ENCODE results near the gene C10orf90. TPM values are rescaled to one million over a fixed set of nuclear protein-coding genes. Genes with fewer than 3 reads are reported as not detected.

Gene C10orf90
- total and polyA plus RNA-seq, 11 donors, result not detected

DNA sequence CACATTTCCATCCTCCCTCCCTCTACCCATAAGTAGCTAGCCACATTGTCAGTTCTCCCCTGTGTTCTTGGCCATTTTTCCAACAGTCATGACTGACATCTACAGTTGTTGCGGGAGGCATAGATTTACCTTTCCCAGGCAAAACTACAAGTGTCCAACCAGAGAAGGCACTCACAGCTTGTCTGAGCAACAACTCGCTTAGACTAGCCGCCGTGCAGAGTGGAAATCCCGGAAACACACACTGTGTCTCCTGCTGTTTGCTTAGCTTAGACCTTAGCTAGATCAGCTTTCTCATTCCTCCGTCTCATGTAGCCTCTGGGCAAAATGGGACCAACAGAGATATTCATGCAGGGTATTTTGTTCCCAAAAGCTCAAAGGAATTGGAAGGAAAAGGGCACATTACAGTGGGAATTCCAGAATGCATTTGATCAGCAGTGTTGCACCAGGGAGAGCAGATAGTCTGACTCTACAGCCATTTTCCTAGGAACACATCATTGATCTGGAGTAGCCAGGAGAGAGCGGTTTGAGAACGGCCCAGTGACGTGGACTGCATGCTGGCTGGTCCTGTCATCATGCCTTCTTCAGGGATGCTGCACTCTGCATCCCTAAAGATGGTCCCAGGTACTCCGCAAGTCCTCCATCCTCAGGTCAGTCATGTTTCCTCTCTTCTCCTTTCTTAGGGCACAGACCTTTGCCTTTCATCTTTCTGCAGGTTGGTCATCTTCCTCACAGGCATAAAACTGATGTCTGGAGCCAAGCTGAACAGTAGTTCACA is 89.4 kb downstream of the C10orf90 start:
- Histone ChIP-seq H3K36me3 (no peaks in the 10 kb centered on the region), H3K4me1 (no peaks in the 10 kb centered on the region), H3K27me3 (peaks cover 0 to 4% (median 0%) of the 10 kb centered on the region in 9 donors), H3K9me3 (peaks cover 0 to 16% (median 0%) of the 10 kb centered on the region in 12 donors), H3K27ac (no peak overlapping the region), H3K4me3 (no peak overlapping the region)
- 76 to 81% (median 80%) methylated on average over 10 of the region's 10 CpGs for WGBS, 4 donors
- DNase-seq (no peak), ATAC-seq (no peak)
- intact Hi-C loops (cut with DNase I), result no loop called here
- TF ChIP-seq, protein P1, sequence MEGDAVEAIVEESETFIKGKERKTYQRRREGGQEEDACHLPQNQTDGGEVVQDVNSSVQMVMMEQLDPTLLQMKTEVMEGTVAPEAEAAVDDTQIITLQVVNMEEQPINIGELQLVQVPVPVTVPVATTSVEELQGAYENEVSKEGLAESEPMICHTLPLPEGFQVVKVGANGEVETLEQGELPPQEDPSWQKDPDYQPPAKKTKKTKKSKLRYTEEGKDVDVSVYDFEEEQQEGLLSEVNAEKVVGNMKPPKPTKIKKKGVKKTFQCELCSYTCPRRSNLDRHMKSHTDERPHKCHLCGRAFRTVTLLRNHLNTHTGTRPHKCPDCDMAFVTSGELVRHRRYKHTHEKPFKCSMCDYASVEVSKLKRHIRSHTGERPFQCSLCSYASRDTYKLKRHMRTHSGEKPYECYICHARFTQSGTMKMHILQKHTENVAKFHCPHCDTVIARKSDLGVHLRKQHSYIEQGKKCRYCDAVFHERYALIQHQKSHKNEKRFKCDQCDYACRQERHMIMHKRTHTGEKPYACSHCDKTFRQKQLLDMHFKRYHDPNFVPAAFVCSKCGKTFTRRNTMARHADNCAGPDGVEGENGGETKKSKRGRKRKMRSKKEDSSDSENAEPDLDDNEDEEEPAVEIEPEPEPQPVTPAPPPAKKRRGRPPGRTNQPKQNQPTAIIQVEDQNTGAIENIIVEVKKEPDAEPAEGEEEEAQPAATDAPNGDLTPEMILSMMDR (IDR thresholded peaks at IDR 0.05), result no peak
- TF ChIP-seq POLR2A (IDR thresholded peaks at IDR 0.05), result no peak

DNA sequence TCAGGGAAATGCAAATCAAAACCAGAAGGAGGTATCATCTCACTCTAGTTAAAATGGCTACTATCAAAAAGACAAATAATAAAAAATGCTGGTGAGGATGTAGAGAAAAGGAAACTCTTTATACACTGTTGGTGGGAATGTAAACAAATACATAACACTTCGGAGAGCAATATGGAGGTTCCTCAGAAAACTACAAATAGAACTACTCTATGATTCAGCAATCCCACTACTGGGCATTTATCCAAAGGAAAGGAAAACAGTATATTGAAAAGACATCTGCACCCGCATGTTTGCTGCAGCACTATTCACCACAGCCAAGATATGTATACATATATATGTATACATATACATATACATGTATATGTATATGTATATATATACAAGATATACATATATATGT is 94.2 kb downstream of the C10orf90 start:
- Histone ChIP-seq H3K4me3 (no peak overlapping the region), H3K4me1 (no peaks in the 10 kb centered on the region), H3K9me3 (peaks cover 0 to 27% (median 0%) of the 10 kb centered on the region in 12 donors), H3K36me3 (no peaks in the 10 kb centered on the region), H3K27me3 (peaks cover 0 to 7% (median 0%) of the 10 kb centered on the region in 9 donors), H3K27ac (no peak overlapping the region)
- no peak for DNase-seq
- WGBS, 4 donors, result 62 to 82% (median 73%) methylated on average over 1 to 2 of the region's 2 CpGs
- no peak for TF ChIP-seq POLR2A (IDR thresholded peaks at IDR 0.05)
- TF ChIP-seq, protein P1 (IDR thresholded peaks at IDR 0.05), result no peak
- intact Hi-C loops (cut with DNase I), result no loop called here
- no peak for ATAC-seq

DNA sequence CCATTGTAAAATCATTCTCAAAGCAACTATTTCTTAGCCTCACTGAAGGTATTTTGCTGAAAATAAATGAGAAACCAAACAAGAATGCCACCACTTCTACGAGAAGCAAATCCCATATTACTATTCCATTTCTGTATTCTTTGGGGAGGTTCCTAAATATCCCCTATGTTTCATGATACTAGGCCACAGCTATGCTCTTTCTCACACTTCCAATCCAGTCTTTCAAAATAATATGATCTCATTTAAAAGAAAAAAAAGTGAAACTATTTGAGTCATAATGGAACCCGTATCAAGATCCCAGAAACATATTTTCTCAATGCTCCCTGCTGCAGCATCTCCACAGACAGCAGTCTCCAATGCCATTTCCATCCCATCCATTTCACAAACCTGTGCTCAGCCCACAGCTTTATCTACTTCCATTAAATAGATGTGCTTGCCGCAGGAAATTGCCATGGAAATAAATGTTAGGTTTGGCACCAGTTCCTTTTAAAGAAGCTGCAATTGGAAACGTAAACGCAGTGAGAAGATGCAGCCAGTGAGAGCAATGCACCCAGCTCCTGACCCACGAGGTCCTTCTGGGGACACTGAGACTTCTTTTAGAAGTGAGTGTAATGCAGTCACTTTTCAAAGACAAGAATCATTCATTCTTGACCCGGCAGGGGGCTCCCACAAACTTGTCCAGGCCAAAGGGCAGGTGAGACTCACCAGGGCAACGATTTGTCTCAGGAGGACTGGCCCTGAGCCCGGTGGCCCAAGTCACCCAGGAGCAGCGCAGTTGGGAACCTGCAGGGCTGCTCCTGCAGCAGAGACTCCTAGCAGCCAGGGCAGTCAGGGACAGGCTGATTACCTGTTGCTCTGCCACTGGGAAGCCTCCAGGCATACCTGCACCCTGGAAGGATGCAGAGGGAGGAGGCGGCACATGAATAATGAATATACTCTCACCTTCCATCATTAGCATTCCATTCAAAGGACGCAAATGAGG is 99.6 kb downstream of the C10orf90 start:
- ATAC-seq, result no peak
- DNase-seq, result no peak
- H3K27ac ChIP-seq, result no peak overlapping the region
- intact Hi-C loops (cut with DNase I), result no loop called here
- peaks cover 0 to 10% (median 0%) of the 10 kb centered on the region in 9 donors for H3K27me3 ChIP-seq
- H3K4me1 ChIP-seq, result peaks cover 0 to 2% (median 0%) of the 10 kb centered on the region in 12 donors
- TF ChIP-seq, protein P1 (IDR thresholded peaks at IDR 0.05), result no peak
- no peak for TF ChIP-seq POLR2A (IDR thresholded peaks at IDR 0.05)
- 59 to 63% (median 61%) methylated on average over 10 to 12 of the region's 12 CpGs for WGBS, 4 donors
- H3K9me3 ChIP-seq, result peaks cover 0 to 13% (median 0%) of the 10 kb centered on the region in 12 donors
- H3K4me3 ChIP-seq, result no peak overlapping the region
- H3K36me3 ChIP-seq, result no peaks in the 10 kb centered on the region

DNA sequence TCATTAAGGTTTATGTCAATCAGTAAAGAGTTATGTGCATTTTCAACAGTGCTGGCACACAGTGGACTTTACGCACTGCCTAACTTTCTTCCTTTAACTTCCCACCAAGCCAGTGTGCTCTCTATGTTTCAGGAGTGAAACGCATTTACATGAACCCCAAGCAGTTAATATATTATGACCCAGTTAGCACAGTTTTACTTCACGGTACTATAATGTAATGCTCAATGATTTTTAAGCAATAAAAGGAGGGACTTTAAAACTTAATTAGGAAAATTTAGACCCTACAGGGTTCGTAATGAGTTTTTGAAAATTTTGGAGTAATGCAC is 100.3 kb downstream of the C10orf90 start:
- Histone ChIP-seq H3K27ac (no peak overlapping the region), H3K4me1 (peaks cover 0 to 2% (median 0%) of the 10 kb centered on the region in 12 donors), H3K27me3 (peaks cover 0 to 10% (median 0%) of the 10 kb centered on the region in 9 donors), H3K4me3 (peak overlapping the region in 1 of 12 donors; percentile 4), H3K9me3 (peaks cover 0 to 6% (median 0%) of the 10 kb centered on the region in 12 donors), H3K36me3 (no peaks in the 10 kb centered on the region)
- intact Hi-C loops (cut with DNase I), result no loop called here
- DNase-seq (no peak), ATAC-seq (no peak)
- WGBS, 4 donors, result 57 to 65% (median 61%) methylated on average over 4 of the region's 4 CpGs
- TF ChIP-seq, protein P1 (IDR thresholded peaks at IDR 0.05), result no peak
- TF ChIP-seq POLR2A (IDR thresholded peaks at IDR 0.05), result no peak
